Mononuclear cell (primary cell): ENCODE results near the gene SLC4A11. TPM values are rescaled to one million over a fixed set of nuclear protein-coding genes. Genes with fewer than 3 reads are reported as not detected.
A peak's percentile ranks its signal among the peaks of the same experiment; 100 is the strongest.

Experiments
- H3K27me3 ChIP-seq: 2 replicates; pipeline ENCODE4 v1.6.0; 2011; ENCODE audit warnings: low read length, control low read depth; ENCODE audit not compliant: insufficient read depth
- H3K4me1 ChIP-seq: 2 replicates; pipeline ENCODE4 v1.5.1; 2011; ENCODE audit warnings: mild to moderate bottlenecking, low read length, control low read depth; ENCODE audit not compliant: insufficient read depth
- H3K4me3 ChIP-seq: 2 replicates; pipeline ENCODE4 v1.5.1; 2011; ENCODE audit warnings: mild to moderate bottlenecking, low read length, moderate library complexity
- H3K9me3 ChIP-seq: 2 replicates; pipeline ENCODE4 v1.5.1; 2011; ENCODE audit warnings: low read depth, mild to moderate bottlenecking, control low read depth, low read length
- total RNA-seq: library from RNA; depleted of rRNA; stranded (reverse); fragments of >200 nt; gene quantifications from one replicate; pipeline ENCODE4 v1.2.3, GENCODE V29; 2012

Gene SLC4A11
- 0.21 TPM for total RNA-seq

GRCh38 chr20:3239026-3239866 lies at the start of gene SLC4A11:
TSS of gene SLC4A11 (minus strand) at chr20:3239190. CDS start at chr20:3239137, 53 bp downstream.
- Histone ChIP-seq H3K9me3 (no peaks in the 10 kb centered on the region), H3K27me3 (peaks cover 42% of the 10 kb centered on the region), H3K4me3 (peak within 1 kb of the TSS; percentile 45), H3K4me1 (peaks cover 28% of the 10 kb centered on the region)

- no peaks in the 10 kb centered on the region for H3K9me3 ChIP-seq
- H3K4me1 ChIP-seq, result no peaks in the 10 kb centered on the region
- H3K27me3 ChIP-seq, result no peaks in the 10 kb centered on the region
- no peak overlapping the region for H3K4me3 ChIP-seq
Observed at GRCh38 chr20:3283222-3283820, 44.3 kb upstream of the SLC4A11 start.

- no peaks in the 10 kb centered on the region for H3K9me3 ChIP-seq
- H3K27me3 ChIP-seq, result no peaks in the 10 kb centered on the region
- no peak overlapping the region for H3K4me3 ChIP-seq
- no peaks in the 10 kb centered on the region for H3K4me1 ChIP-seq
Observed at GRCh38 chr20:3282271-3283221, 43.6 kb upstream of the SLC4A11 start.

GRCh38 chr20:3281437-3281836 lies 42.4 kb upstream of the SLC4A11 start:
- no peaks in the 10 kb centered on the region for H3K4me1 ChIP-seq

GRCh38 chr20:3279761-3280160 lies 40.8 kb upstream of the SLC4A11 start:
- H3K27me3 ChIP-seq, result no peaks in the 10 kb centered on the region
- no peaks in the 10 kb centered on the region for H3K4me1 ChIP-seq
- H3K4me3 ChIP-seq, result no peak overlapping the region

More at GRCh38 chr20:3281437-3281836, 42.4 kb upstream of the SLC4A11 start:
- Histone ChIP-seq H3K9me3 (no peaks in the 10 kb centered on the region), H3K27me3 (no peaks in the 10 kb centered on the region), H3K4me3 (no peak overlapping the region)

GRCh38 chr20:3277686-3278465 lies 38.9 kb upstream of the SLC4A11 start:
- Histone ChIP-seq H3K4me3 (no peak overlapping the region), H3K27me3 (no peaks in the 10 kb centered on the region), H3K9me3 (no peaks in the 10 kb centered on the region), H3K4me1 (no peaks in the 10 kb centered on the region)

More at GRCh38 chr20:3279761-3280160, 40.8 kb upstream of the SLC4A11 start:
- no peaks in the 10 kb centered on the region for H3K9me3 ChIP-seq

- Histone ChIP-seq H3K27me3 (no peaks in the 10 kb centered on the region), H3K4me3 (no peak overlapping the region), H3K4me1 (no peaks in the 10 kb centered on the region), H3K9me3 (no peaks in the 10 kb centered on the region)
Observed at GRCh38 chr20:3276680-3277015, 37.7 kb upstream of the SLC4A11 start.

- Histone ChIP-seq H3K4me3 (no peak overlapping the region), H3K27me3 (no peaks in the 10 kb centered on the region), H3K4me1 (no peaks in the 10 kb centered on the region), H3K9me3 (no peaks in the 10 kb centered on the region)
Observed at GRCh38 chr20:3275966-3276679, 37.1 kb upstream of the SLC4A11 start.

GRCh38 chr20:3275064-3275935 lies 36.3 kb upstream of the SLC4A11 start:
- H3K27me3 ChIP-seq, result no peaks in the 10 kb centered on the region
- no peak overlapping the region for H3K4me3 ChIP-seq
- no peaks in the 10 kb centered on the region for H3K9me3 ChIP-seq
- no peaks in the 10 kb centered on the region for H3K4me1 ChIP-seq

- Histone ChIP-seq H3K4me1 (no peaks in the 10 kb centered on the region), H3K4me3 (no peak overlapping the region), H3K9me3 (no peaks in the 10 kb centered on the region), H3K27me3 (no peaks in the 10 kb centered on the region)
Observed at GRCh38 chr20:3273371-3273770, 34.4 kb upstream of the SLC4A11 start.

GRCh38 chr20:3270051-3270450 lies 31.1 kb upstream of the SLC4A11 start:
- no peaks in the 10 kb centered on the region for H3K9me3 ChIP-seq
- no peaks in the 10 kb centered on the region for H3K27me3 ChIP-seq
- no peaks in the 10 kb centered on the region for H3K4me1 ChIP-seq
- no peak overlapping the region for H3K4me3 ChIP-seq

- Histone ChIP-seq H3K27me3 (no peaks in the 10 kb centered on the region), H3K9me3 (no peaks in the 10 kb centered on the region), H3K4me1 (no peaks in the 10 kb centered on the region), H3K4me3 (no peak overlapping the region)
Observed at GRCh38 chr20:3262566-3262965, 23.6 kb upstream of the SLC4A11 start.

- no peaks in the 10 kb centered on the region for H3K4me1 ChIP-seq
- H3K9me3 ChIP-seq, result no peaks in the 10 kb centered on the region
- H3K4me3 ChIP-seq, result no peak overlapping the region
- H3K27me3 ChIP-seq, result no peaks in the 10 kb centered on the region
Observed at GRCh38 chr20:3258429-3258828, 19.4 kb upstream of the SLC4A11 start.
